HFFc6 (cell line): Measurements from ENCODE around the gene SCIN. TPM values are rescaled to one million over a fixed set of nuclear protein-coding genes. Genes with fewer than 3 reads are reported as not detected.
"Not testable (repeated sequence)": the region's sequence is repeated elsewhere in the genome, so short reads cannot be mapped to it uniquely, and the experiment has no call there.

ENCODE experiments used
- DNase-seq: peaks from one replicate; pipeline ENCODE4 v3.0.0-alpha.2; 2018
- H3K27ac Mint-ChIP-seq: 2 replicates; pipeline ENCODE4 v1.8.0; 2020; ENCODE audit warnings: mild to moderate bottlenecking, mixed read lengths
- H3K27me3 Mint-ChIP-seq: 2 replicates; pipeline ENCODE4 v1.8.0; 2021; ENCODE audit warnings: mild to moderate bottlenecking, moderate library complexity, mixed read lengths; ENCODE audit not compliant: insufficient read depth
- H3K36me3 Mint-ChIP-seq: 2 replicates; pipeline ENCODE4 v1.8.0; 2021; ENCODE audit warnings: low read depth, mixed read lengths
- H3K4me1 Mint-ChIP-seq: 2 replicates; pipeline ENCODE4 v1.8.0; 2020; ENCODE audit warnings: low read depth, mixed read lengths
- H3K4me3 Mint-ChIP-seq: 2 replicates; pipeline ENCODE4 v1.8.0; 2020; ENCODE audit warnings: mild to moderate bottlenecking, moderate library complexity, mixed read lengths
- H3K9me3 Mint-ChIP-seq: 2 replicates; pipeline ENCODE4 v1.8.0; 2020; ENCODE audit warnings: mild to moderate bottlenecking, mixed read lengths
- CTCF ChIP-seq: fragments of 200-600 bp; sonication (generic); IDR thresholded peaks from 2 replicates; pipeline ENCODE4 v1.5.0; 2021; ENCODE audit warnings: antibody characterized with exemption, mild to moderate bottlenecking
- total RNA-seq, 6 experiments: library from RNA; stranded (reverse); fragmentation: NEBNext Ultra II Directional; extraction: Animal tissue kit (Norgen Biotek cat#: 25700); gene quantifications; 2 replicates in 1 of 6; 3 replicates in 5 of 6; pipeline ENCODE4 v1.2.3, GENCODE V29; 2021

SCIN gene
- total RNA-seq, 6 experiments from 2014 or later = 0.92 to 50.8 (median 47.4) TPM

GRCh38 chr7:12690041-12690878, 119.7 kb downstream of the SCIN start:
- H3K9me3 Mint-ChIP-seq = no peaks in the 10 kb centered on the region
- H3K36me3 Mint-ChIP-seq = peaks cover 19% of the 10 kb centered on the region
- no peaks in the 10 kb centered on the region for H3K27me3 Mint-ChIP-seq
- no peak overlapping the region for H3K27ac Mint-ChIP-seq
- H3K4me3 Mint-ChIP-seq = peak overlapping the region; percentile 90
- no peak for TF ChIP-seq CTCF
- DNase-seq = no peak
- peaks cover 41% of the 10 kb centered on the region for H3K4me1 Mint-ChIP-seq

GRCh38 chr7:12691388-12691787, 120.9 kb downstream of the SCIN start:
- H3K36me3 Mint-ChIP-seq = peaks cover 19% of the 10 kb centered on the region
- not testable (repeated sequence) for H3K4me3 Mint-ChIP-seq, H3K27ac Mint-ChIP-seq

GRCh38 chr7:12692035-12692434, 121.5 kb downstream of the SCIN start:
- H3K27me3 Mint-ChIP-seq = no peaks in the 10 kb centered on the region
- no peaks in the 10 kb centered on the region for H3K9me3 Mint-ChIP-seq
- H3K36me3 Mint-ChIP-seq = peaks cover 19% of the 10 kb centered on the region
- H3K4me3 Mint-ChIP-seq = no peak overlapping the region
- peaks cover 35% of the 10 kb centered on the region for H3K4me1 Mint-ChIP-seq
- no peak overlapping the region for H3K27ac Mint-ChIP-seq
- no peak for TF ChIP-seq CTCF
- no peak for DNase-seq

More at GRCh38 chr7:12691388-12691787, 120.9 kb downstream of the SCIN start:
- peaks cover 35% of the 10 kb centered on the region for H3K4me1 Mint-ChIP-seq
- not testable (repeated sequence) for DNase-seq, H3K9me3 Mint-ChIP-seq, H3K27me3 Mint-ChIP-seq

- no peak for TF ChIP-seq CTCF
- no peak for DNase-seq
- H3K36me3 Mint-ChIP-seq = peaks cover 19% of the 10 kb centered on the region
- H3K27me3 Mint-ChIP-seq = no peaks in the 10 kb centered on the region
- no peak overlapping the region for H3K4me3 Mint-ChIP-seq
- H3K27ac Mint-ChIP-seq = no peak overlapping the region
- H3K4me1 Mint-ChIP-seq = peaks cover 35% of the 10 kb centered on the region
- no peaks in the 10 kb centered on the region for H3K9me3 Mint-ChIP-seq
Measured at GRCh38 chr7:12692479-12693259, 122.1 kb downstream of the SCIN start.

GRCh38 chr7:12694817-12695216, 124.3 kb downstream of the SCIN start:
- TF ChIP-seq CTCF = no peak
- H3K27me3 Mint-ChIP-seq = no peaks in the 10 kb centered on the region
- no peak overlapping the region for H3K27ac Mint-ChIP-seq
- H3K9me3 Mint-ChIP-seq = no peaks in the 10 kb centered on the region
- no peaks in the 10 kb centered on the region; the same call in 1 of the 2 replicates for H3K36me3 Mint-ChIP-seq
- peaks cover 13% of the 10 kb centered on the region for H3K4me1 Mint-ChIP-seq
- H3K4me3 Mint-ChIP-seq = no peak overlapping the region
- DNase-seq = no peak

GRCh38 chr7:12695965-12696364, 125.4 kb downstream of the SCIN start:
- H3K27me3 Mint-ChIP-seq = no peaks in the 10 kb centered on the region
- H3K4me1 Mint-ChIP-seq = peaks cover 2% of the 10 kb centered on the region; the same call in 1 of the 2 replicates
- no peak overlapping the region for H3K27ac Mint-ChIP-seq
- TF ChIP-seq CTCF = no peak
- no peaks in the 10 kb centered on the region; the same call in 1 of the 2 replicates for H3K9me3 Mint-ChIP-seq
- H3K4me3 Mint-ChIP-seq = no peak overlapping the region
- peaks cover 5% of the 10 kb centered on the region; the same call in 1 of the 2 replicates for H3K36me3 Mint-ChIP-seq
- DNase-seq = no peak
